AG09309 (cell line): ENCODE measurements around the gene XPC.
"Not testable (repeated sequence)": the region's sequence is repeated elsewhere in the genome, so short reads cannot be mapped to it uniquely, and the experiment has no call there.

Experiments used
- DNase-seq: peaks from one replicate; pipeline ENCODE4 v3.0.0-alpha.2; 2010; ENCODE audit warnings: low read depth
- H3K4me3 ChIP-seq: 2 replicates; pipeline ENCODE4 v1.5.1; 2011; ENCODE audit warnings: mild to moderate bottlenecking, low read depth, low read length, moderate library complexity; ENCODE audit not compliant: control insufficient read depth
- TF ChIP-seq, protein P1 (sequence below): IDR thresholded peaks from 2 replicates; pipeline ENCODE4 v1.5.1; 2011; ENCODE audit warnings: mild to moderate bottlenecking, low read depth, low read length, inconsistent platforms; ENCODE audit not compliant: insufficient read depth, control insufficient read depth; ENCODE audit errors: missing control alignments

XPC gene

DNA sequence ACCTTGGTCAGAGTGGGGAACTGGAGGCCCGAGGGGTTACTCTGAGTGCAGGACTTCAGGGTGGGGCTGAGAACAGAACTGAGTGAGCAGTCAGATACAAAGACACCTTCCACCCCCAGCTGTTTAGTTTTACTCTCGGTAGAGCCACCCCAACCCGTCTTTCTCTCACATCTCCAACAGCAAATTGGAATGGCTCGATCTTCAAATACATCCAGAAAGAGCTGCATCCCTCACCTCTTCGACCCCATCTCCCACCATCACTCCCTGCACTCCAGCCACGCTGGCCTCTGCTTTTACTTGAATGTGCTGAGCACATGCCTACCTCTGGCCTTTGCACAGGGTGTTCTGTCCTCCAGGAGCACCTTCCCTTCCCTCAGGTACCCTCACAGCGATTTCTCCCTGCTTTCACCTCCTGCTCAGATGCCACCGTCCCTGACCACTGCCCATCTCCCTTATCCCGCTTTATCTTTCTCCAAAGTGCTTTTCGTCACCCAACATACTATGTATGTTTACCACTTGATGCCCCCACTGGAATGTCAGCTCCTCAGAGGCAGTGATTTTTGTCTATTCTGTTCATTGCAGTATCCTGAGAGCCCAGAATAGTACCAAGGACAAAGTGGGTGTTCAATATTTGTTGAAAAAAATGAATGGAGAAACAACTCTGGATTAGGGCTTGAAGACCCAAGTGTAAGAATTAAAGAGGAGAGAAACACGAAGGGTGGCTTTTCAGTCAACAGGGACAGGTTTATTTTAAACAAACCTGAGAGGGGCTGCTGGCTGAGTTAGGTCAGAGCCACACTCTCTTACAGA is 58.1 kb downstream of the XPC start:
- TF ChIP-seq, protein P1, sequence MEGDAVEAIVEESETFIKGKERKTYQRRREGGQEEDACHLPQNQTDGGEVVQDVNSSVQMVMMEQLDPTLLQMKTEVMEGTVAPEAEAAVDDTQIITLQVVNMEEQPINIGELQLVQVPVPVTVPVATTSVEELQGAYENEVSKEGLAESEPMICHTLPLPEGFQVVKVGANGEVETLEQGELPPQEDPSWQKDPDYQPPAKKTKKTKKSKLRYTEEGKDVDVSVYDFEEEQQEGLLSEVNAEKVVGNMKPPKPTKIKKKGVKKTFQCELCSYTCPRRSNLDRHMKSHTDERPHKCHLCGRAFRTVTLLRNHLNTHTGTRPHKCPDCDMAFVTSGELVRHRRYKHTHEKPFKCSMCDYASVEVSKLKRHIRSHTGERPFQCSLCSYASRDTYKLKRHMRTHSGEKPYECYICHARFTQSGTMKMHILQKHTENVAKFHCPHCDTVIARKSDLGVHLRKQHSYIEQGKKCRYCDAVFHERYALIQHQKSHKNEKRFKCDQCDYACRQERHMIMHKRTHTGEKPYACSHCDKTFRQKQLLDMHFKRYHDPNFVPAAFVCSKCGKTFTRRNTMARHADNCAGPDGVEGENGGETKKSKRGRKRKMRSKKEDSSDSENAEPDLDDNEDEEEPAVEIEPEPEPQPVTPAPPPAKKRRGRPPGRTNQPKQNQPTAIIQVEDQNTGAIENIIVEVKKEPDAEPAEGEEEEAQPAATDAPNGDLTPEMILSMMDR: no peak
- H3K4me3 ChIP-seq: no peak overlapping the region
- DNase-seq: no peak

DNA sequence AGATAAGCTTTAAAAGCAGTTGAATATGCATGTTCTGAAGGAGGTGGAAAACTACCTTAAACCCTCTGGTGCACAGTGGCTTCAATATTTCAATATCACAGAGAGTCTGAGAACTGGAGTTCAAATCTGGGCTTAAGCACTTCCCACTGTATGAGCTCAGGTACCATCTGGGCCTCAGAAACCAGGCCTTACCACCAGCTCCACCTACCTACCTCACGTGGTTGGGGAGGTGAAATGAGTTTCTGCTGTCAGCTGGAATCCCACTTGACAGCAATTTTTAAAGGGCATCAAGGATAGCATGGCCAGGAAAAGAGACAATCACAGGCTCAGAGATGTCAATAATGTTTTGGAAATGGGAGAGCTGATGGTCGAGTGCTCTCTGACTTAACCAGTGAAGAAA is 58.8 kb downstream of the XPC start:
- no peak overlapping the region for H3K4me3 ChIP-seq
- TF ChIP-seq, protein P1: no peak
- no peak for DNase-seq

DNA sequence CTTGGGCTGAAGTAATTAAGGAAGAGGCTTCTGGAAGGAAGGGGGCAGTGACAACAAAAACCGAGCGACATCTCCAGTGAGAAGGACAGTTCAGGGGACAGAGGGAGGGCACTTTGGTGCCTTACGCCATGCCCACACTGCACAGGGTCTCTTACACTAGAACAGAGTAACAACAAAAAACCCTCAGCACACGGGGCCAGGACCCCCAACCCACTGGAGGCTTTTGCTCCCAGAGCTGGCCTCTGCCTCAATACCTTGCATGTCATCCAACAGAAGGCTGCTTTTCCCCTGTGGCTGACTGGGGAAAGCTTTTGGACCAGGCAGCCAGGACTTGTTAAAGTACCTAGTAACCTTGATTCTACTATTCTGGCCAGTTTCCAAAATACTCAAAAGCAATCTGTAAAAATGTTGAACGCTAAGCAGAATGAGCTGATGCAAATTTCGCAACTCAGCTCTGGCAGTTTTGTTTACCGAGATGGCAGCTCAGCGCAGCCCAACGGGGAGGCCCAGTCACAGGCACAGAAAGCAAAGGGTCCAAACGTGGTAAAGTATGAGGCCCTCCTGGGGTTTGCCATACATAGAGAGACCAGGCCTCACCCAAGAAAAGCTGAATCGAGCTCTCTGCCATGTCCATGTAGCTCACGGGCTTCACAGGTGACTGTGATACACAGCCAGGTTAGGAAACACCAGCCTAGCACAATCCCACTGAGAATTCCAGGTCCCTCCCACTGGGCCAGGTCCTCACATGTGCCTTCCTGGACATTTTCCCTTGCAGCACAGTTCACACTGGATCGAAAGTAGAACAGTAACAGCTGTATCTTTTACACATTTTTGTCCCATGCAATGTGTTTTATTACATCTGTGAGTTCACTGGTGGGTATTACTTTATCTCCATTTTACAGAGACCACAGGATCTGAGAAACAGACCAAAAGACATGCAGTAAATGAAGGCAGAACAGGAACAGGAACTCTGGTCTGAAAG is 59.7 kb downstream of the XPC start:
- DNase-seq: no peak
- no peak overlapping the region for H3K4me3 ChIP-seq
- TF ChIP-seq, protein P1: no peak

DNA sequence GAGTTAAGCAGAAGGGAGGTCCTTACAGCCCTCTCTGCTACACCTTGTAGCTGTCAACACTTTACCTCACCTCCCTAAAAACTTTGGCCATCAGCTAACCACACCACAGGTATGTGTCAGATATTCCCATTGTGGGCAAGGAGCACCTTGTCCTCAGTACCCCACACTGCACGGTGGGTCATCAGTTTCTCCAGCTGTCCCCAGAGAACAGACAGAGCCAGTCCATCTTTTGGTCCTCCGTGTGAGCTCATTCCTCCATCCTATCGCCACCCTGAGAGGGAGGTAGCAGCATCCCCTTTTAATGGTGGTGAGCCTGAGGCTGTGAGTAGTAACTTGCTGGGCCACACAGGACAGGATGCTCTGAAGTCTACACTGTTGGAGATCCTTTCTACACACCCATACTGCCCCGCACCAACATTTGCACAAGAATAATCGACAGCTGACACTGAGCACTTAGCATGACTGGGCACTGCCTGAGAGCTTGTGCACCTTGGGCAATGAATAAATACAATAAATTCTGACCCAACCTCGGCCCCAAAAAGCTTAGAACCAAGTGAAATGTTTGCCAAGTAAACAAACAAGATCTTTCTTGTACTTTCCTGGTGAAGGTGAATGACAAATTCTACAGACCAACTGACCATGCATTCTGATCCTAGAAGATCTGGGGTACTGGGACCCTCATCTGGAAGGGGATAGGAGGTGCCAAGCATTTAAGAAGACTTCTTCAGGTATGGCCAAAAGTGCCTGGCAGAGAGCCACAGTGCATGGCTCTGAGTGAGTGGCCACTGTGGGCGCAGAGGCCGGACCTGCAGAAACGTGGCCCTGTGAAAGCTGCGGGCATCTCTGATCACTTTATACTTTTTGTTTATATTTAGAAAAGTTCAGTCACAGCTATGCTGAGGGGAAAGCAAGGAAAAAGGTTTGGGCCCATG is 60.7 kb downstream of the XPC start:
- TF ChIP-seq, protein P1: no peak
- no peak for DNase-seq
- H3K4me3 ChIP-seq: no peak overlapping the region

DNA sequence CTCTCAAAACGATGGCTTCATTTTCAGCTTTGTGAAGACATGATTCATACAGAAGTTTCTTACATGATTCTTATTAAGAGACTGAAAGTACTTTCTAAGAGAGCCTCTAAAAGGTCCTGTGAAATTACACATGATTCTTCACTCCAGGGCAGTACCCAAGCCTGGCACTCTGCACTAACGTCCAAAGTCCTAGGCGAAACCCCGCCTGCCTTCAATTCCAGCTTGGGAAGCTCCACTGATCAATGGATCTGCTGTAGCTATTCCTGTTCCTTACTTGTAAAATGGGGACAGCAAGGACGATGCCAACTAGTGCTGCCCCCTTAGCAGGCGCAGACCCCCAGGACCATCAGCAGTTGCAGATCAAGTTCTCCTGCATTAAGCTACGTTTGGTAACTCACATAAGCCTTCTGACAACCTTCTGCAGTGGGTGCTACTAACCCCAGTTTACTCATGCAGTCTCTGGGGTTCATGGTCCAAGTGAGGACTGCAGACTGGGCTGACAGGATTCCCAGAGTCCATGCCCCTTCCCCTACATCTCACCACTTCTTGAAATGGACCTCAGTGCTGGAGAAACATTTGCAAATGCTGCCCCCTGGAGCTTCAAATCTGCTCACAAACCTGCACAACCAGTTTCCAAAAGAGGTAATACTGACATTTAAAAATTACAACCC is 64.3 kb downstream of the XPC start:
- no peak overlapping the region for H3K4me3 ChIP-seq
- no peak for DNase-seq
- TF ChIP-seq, protein P1: no peak

DNA sequence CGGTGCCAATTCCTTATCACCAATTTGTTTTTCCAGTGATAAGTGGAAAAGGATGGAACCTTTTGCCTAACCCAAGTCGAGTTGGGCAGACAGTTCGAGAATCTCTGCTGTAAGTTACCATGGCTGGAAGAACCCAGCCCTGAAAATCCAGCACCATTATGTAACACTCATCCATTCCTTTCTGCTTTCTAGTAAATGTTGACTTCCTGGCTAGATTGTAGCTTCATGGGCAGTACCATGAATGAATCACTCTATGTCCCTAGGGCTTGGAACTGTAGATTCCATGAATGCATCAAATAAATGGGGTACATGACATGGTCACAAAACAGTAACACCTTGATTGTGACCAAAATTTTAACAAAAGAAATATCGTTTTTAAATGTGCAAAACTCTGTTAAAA is 67.7 kb downstream of the XPC start:
- DNase-seq: no peak
- TF ChIP-seq, protein P1: no peak
- no peak overlapping the region for H3K4me3 ChIP-seq

DNA sequence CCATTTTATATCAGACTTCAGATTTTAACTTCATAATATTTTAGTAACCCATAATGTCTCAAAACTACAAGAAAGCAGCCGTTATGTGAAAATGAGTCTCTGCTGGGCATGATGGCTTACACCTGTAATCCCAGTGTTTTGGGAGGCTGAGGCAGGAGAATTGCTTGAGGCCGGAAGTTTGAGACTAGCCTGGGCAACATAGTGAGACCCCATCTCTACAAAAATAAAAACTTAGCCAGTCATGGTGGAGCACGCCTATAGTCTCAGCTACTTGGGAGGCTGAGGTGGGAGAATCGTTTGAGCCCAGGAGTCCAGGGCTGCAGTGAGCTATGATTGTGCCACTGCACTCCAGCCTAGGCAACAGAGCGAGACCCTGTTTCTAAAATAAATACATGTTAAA is 68.6 kb downstream of the XPC start:
- not testable (repeated sequence) for H3K4me3 ChIP-seq, DNase-seq
